Measurements from ENCODE around the gene CHMP3.
A peak's percentile ranks its signal among the peaks of the same experiment; 100 is the strongest.
"Not testable (repeated sequence)": the region's sequence is repeated elsewhere in the genome, so short reads cannot be mapped to it uniquely, and the experiment has no call there.

The CHMP3 gene

DNA sequence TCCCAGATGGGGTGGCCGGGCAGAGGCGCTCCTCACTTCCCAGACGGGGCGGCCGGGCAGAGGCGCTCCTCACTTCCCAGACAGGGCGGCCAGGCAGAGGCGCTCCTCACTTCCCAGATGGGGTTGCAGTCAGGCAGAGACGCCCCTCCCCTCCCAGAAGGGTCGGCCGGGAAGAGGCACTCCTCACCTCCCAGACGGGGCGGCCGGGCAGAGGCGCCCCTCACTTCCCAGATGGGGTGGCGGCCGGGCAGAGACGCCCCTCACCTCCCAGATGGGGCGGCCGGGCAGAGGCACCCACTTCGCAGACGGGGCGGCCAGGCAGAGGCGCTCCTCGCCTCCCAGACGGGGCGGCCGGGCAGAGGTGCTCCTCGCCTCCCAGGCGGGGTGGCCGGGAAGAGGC lies 13.8 kb downstream of the CHMP3 start:
- DNase-seq (ENCODE audit: low read depth) = not testable (repeated sequence)

DNA sequence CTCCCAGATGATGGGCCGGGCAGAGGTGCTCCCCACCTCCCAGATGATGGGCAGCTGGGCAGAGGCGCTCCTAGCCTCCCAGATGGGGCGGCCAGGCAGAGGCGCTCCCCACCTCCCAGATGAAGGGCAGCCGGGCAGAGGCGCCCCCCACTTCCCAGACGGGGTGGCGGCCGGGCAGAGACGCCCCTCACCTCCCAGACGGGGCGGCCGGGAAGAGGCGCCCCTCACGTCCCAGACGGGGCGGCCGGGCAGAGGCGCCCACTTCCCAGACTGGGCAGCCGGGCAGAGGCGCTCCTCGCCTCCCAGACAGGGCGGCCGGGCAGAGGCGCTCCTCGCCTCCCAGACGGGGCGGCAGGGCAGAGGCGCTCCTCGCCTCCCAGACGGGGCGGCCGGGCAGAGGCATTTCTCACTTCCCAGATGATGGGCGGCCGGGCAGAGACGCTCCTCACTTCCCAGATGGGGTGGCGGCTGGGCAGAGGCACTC lies 14.3 kb downstream of the CHMP3 start:
- DNase-seq (ENCODE audit: low read depth) = not testable (repeated sequence)

DNA sequence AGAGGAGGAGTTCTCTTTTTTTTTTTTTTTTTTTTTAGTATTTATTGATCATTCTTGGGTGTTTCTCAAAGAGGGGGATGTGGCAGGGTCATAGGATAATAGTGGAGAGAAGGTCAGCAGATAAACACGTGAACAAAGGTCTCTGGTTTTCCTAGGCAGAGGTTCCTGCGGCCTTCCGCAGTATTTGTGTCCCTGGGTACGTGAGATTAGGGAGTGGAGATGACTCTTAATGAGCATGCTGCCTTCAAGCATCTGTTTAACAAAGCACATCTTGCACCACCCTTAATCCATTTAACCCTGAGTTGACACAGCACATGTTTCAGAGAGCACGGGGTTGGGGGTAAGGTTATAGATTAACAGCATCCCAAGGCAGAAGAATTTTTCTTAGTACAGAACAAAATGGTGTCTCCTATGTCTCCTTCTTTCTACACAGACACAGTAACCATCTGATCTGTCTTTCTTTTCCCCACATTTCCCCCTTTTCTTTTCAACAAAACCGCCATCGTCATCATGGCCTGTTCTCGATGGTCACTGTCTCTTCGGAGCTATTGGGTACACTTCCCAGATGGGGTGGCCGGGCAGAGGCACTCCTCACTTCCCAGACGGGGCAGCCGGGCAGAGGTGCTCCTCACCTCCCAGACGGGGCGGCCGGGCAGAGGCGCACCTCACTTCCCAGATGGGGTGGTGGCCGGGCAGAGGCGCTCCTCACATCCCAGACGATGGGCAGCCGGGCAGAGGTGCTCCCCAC lies 14.9 kb downstream of the CHMP3 start:
- not testable (repeated sequence) for DNase-seq (ENCODE audit: low read depth)

DNA sequence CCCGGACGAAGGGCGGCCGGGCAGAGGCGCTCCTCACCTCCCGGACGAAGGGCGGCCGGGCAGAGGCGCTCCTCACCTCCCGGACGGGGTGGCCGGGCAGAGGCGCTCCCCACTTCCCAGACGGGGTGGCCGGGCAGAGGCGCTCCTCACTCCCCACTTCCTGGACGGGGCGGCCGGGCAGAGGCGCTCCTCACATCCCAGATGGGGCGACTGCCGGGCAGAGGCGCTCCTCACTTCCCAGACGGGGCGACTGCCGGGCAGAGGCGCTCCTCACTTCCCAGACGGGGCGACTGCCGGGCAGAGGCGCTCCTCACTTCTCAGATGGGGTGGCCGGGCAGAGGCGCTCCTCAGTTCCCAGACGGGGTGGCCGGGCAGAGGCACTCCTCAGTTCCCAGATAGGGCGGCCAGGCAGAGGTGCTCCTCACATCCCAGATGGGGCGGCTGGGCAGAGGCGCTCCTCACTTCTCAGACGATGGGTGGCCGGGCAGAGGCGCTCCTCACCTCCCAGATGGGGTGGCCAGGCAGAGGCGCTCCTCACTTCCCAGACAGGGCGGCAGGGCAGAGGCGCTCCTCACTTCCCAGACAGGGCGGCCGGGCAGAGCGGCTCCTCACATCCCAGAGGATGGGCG lies 17.8 kb downstream of the CHMP3 start:
- DNase-seq (ENCODE audit: low read depth) = not testable (repeated sequence)

DNA sequence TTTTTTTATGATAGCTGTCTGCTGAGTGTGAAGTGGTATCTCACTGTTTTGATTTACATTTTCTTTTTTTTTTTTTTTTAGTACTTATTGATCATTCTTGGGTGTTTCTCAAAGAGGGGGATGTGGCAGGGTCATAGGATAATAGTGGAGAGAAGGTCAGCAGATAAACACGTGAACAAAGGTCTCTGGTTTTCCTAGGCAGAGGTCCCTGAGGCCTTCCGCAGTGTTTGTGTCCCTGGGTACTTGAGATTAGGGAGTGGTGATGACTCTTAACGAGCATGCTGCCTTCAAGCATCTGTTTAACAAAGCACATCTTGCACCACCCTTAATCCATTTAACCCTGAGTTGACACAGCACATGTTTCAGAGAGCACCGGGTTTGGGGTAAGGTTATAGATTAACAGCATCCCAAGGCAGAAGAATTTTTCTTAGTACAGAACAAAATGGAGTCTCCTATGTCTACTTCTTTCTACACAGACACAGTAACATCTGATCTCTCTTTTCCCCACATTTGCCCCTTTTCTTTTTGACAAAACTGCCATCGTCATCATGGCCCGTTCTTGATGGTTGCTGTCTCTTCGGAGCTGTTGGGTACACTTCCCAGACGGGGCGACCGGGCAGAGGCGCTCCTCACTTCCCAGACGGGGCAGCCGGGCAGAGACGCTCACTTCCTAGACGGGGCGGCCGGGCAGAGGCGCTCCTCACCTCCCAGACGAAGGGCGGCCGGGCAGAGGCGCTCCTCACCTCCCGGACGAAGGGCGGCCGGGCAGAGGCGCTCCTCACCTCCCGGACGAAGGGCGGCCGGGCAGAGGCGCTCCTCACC lies 18.8 kb downstream of the CHMP3 start:
- not testable (repeated sequence) for DNase-seq (ENCODE audit: low read depth)

DNA sequence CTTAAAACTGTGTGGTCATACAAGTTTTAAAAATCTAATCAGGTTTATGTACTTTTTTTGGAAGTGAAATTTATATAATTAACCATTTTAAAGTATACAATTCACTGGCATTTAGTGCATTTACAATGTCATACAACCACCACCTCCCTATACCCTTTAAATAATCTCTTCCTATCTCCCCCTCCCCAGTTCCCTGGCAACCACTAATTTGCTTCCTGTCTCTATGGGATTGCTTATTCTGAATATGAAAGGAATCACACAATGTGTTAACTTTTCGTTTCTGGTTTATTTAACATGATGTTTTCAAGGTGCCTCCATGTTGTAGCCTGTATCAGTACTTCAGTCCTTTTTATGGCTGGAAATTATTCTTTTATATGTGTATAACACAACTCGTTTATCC lies 19.4 kb downstream of the CHMP3 start:
- DNase-seq (ENCODE audit: low read depth) = no peak

DNA sequence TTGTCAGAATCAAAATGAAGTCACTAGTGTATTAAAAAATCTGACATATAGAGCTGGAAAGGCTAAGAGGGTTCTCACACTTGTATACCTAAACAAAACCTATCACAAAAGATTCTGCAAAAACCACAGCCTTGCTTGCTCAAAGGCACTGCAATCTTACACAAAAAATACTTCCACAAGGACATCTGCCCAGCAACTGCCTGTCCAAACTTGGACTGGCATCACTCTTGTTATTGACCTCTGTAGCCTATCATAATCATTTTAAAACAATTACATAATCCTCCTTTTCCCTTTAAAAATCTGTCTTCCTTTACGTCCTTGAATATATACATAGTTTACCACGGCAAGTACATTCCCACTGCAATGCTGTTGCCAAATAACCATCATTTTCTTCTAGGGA lies 19.9 kb downstream of the CHMP3 start:
- no peak for DNase-seq (ENCODE audit: low read depth)

DNA sequence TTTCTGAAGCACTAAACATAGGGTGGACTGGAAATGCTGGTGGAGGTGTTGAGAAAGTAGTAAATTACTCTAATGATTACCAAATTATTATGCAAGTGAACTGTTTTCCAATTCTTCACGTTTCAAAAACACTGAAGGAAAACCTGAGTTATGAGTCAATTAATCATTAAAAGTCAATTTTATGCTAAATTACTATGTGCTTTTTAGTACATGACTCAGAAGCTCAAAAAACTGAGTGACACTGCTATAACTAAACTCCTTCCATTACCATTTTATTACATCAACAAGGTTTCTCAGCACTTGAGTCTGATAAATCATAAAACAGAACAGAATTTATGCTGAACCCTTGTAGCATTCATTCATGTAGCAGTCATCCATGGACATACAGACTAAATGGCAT lies 20.4 kb downstream of the CHMP3 start:
- DNase-seq (ENCODE audit: low read depth) = no peak

DNA sequence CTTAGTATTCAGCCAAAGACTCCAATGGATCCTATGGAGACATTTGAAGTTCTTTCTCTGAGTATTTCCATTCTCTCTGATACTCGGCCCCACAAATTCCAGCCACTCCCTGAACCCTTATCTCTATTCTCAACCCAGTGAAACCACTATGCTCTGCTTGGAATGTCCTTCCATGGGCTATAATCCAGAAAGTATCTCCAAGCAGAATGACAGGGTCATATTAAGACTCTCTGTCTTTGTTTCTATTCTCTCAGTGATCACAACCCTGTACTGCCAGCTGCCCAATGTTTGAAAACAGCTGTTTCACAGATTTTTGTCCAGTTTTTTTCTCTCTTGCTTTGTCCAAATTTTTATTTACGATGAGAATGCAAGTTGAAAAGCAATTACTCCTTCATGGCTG lies 21.9 kb downstream of the CHMP3 start:
- DNase-seq (ENCODE audit: low read depth) = no peak

DNA sequence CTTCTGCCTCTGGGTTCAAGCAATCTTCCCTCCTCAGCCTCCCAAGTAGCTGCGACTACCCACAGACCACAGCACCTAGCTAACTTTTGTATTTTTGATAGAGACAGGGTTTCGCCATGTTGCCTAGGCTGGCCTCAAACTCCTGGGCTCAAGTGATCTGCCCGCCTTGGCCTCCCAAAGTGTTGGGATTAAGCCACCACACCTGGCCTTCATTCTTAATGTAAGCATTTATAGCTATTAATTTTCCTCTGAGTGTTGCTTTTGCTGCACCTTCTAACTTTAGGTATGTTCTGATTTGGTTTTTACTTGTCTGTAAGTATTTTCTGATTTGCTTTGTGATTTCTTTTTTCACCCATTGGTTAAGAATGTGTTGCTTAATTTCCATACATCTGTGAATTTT lies 29.7 kb downstream of the CHMP3 start:
- DNase-seq (ENCODE audit: low read depth) = no peak

DNA sequence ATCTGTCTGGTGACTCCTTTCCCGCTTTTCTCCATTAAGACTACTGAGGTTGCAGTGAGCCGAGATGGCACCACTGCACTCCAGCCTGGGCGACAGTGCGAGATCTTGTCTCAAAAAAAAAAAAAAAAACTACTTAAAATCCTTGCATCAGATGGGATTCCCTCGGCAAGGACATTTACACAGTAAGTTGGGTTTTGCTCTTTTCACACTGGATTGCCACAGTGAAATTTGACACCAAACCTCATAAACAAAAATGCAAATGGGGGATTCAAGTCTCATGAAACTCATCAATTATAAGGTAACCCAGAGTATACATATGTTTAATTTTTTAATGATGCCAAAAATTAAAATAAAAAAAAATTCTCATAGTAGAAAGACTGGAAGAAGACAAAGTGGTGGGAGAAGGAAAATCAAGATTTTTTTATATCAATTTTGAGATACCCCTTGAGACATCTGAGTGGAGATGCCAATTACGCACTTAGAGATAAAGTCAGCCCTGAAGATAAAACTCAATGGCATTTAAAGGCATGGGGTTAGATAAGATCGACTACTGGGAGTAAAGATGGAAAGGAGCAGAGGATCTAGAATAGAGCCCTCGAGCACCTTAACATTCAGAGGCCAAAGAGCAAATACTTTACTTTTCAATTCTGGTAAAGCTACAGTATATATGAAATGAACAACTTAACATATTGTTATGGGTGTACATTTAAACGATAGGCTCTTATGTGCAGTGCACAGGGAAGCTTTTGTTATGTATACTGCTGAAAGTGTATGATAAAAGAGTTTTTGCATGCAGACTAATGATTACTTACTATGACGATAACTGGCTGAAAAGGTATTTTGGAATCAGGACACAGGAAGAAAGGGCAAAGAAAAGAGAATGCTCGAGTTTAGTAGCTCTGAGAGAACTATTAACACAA lies 37.6 kb downstream of the CHMP3 start:
- DNase-seq (ENCODE audit: low read depth) = no peak

DNA sequence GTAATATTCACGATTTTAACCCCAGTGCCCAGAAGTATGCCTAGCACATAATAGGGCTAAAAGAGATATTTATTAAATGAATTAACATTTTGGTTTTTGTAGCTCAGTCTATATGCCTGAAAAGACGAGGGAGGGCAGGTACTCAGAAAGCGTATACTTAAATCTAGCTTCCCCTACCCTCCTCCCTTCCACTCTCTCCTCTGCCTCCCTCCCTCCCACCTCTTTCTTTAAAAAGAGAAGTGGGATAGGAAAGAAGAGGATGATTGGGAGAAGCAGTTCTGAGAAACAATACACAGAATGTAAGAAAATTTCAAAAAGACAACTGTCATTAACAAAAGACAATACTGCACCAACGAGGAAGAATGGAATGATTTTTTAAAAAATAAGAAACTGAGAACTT lies 39.8 kb downstream of the CHMP3 start:
- no peak for DNase-seq (ENCODE audit: low read depth)

DNA sequence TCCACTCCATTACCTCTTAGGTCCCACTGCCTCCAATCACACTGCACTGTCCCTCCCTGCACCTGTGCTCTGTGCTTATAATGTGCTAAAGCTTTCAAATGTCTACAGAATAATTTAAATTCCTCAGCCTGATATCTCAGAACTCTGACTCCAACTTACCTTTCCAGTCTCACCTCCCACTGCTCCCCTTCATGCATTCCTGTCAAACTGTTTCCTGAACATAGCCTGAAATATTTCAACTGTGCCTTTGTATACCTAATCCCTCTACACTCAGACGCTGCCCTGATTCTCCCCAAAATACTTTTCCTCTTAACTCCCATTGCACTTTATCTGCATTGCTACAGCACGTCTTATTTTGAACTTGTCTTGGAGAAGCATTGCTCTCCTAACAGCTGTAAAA lies 40.5 kb downstream of the CHMP3 start:
- DNase-seq (ENCODE audit: low read depth) = no peak

DNA sequence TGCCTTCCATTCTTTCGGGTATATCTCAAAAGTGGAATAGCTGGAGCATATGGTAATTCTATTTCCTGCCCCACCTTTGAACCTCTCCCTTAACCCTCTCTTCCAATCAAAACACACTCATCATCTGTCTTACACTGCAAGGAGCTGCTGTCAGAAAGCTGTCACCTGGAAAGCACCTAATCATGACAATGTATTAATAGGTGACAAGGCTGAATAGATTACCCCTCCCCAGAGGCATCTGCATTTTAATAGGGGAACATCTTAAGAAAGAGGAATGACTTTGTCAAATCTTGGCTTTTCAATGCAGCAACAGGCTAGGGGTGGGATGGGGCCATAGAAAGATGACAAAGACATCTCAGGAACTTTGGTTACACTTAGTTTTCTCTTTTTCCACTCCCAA lies 41.3 kb downstream of the CHMP3 start:
- DNase-seq (ENCODE audit: low read depth) = no peak

DNA sequence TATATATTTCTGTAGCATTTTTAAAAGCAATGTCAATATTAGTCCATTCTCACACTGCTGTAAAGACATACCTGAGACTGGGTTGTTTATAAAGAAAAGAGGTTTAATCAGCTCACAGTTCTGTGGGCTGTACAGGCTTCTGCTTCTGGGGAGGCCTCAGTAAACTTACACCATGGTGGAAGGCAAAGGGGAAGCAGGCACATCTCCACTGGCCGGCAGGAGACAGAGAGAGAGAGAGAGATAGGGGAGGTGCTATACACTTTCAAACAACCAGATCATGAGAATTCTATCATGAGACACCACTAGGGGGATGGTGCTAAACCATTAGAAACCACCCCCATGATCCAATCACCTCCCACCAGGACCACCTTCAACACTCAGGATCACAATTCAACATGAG lies 43.1 kb downstream of the CHMP3 start:
- DNase-seq (ENCODE audit: low read depth) = no peak

DNA sequence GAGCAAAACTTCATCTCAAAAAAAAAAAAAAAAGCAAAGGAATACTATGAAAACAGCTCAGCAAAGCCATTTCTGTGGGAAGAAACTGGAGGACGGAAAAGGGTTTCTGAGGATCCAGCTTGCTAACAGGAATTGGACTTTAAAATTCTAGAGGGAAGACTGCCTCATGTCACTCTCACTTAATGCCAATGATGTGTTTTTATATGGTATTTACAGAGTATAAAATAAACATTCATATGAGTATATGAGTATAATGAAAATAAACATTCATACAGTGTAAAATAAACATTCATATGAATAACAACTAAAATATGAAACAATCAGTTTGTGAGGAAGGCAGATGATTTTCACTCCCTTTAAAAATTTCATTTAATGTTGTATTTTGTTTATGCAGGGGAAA lies 43.9 kb downstream of the CHMP3 start:
- no peak for DNase-seq (ENCODE audit: low read depth)

DNA sequence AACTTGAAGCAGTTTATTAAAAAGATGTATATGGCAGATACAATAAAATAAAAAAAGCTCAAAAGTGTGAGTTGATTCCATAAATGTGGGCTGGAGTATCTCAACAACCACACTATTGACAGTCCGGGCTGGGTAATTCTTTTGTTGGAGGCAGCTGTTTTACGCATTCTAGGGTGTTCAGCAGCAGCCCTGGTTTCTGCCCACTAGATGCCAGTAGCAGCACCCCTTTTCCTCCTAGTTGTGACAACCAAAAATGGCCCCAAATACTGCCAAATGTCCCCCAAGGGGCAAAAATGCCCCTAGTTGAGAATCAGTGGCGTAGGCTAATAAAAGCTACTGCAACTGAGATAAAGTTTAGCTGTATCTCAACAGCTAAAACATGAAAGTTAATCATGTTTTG lies 44.8 kb downstream of the CHMP3 start:
- peak; percentile 9 for DNase-seq (ENCODE audit: low read depth)

DNA sequence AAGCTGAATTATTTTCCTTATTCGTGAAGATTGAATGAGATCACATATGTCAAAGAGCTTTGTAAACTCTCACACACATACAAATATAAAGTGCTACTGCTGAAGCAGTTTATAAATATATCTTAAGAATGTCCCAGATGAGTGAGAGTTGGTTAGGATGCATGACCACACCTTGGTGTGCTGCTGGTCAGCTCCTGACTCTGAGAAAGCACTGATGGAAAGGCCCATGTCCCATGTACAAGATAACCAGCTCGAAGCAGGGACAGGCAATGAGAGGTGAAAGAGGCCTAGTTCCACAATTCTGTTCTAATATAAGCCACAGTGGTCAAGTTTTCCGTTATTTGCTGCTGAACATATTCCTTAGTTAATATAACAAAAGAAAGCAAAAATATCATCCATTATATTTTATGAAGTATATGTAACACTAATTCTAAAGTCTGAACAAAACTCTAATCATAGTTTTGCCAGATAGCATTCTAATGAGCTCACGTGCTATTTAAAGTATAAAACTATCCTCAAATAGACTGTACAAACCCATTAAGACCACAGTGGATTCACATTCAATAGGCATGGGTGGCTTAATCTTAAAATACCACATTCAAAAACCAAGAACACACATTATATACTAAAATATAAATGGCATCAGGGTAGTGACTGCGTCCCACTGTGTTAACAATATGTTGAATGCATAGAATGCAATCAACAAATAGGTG lies 49.1 kb downstream of the CHMP3 start:
- no peak for DNase-seq (ENCODE audit: low read depth)

DNA sequence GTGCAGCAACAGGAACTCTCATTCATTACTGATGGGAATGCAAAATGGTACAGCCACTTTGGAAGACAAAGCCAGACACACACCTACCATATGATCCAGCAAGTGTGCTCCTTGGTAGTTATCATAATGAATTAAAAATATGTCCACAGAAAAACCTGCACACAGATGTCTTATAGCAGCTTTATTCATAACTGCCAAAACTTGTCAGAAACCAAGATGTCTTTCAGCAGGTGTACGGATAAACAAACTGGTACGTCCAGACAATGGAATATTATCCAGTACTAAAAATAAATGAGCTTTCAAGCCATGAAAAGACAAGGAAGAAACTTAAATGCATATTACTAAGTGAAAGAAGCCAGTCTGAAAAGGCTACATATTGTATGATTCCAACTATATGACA lies 50.4 kb downstream of the CHMP3 start:
- no peak for DNase-seq (ENCODE audit: low read depth)

DNA sequence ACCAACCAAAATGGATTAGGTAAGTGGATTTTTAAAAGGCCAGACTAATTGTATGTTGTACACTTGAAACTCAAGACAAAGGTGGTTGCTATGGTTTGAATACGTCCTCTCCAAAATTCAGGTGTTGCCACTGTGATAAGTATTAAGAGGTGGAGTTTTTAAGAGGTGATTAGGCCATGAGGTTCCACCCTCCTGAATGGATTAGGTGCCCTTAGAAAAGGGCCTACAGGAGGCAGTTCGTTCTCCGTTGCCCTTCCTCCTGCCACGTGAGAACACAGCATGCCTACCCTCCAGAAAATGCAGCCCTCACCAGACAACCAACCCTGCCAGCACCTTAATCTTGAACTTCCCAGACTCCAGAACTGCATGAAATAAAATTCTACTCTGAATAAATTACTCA lies 51.2 kb downstream of the CHMP3 start:
- DNase-seq (ENCODE audit: low read depth) = no peak

DNA sequence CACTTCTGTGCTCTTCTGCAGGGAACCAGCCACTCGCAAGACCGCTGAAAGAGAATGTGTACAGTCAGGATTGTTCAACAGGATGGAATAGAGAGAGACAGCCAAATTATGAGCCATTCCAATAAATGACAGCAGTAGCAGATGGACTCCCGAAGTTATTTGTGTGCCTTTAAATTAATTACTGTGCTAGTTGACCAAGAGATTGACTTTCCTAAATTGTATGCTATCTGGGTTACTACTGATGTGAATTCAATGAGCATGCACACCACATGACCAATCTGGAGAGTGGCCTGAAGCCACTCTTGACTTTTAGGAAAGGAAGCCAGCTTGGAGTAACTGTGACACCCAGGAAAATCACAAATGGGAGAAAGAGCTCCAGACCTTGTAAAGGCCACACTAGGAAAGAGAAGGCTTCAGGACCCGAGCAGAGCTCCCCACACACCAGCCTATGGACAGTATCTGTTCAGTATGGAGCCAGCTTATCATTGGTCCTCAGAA lies 52.8 kb downstream of the CHMP3 start:
- no peak for DNase-seq (ENCODE audit: low read depth)

Measured in stimulated activated CD8-positive, alpha-beta memory T cell treated with anti-CD3 and anti-CD28 coated beads, Interleukin-12 subunit alpha, Interleukin-12 subunit beta, amount 100 ng/mL, for 1 hour (primary cell).